Spinal cord (tissue), 10 donors: ENCODE data around the gene TBC1D13. TPM values are rescaled to one million over a fixed set of nuclear protein-coding genes. Genes with fewer than 3 reads are reported as not detected.

Experiments
- DNase-seq, 6 donors: peaks; one replicate each; pipeline versions ENCODE4 v3.0.0 to v3.0.0-alpha.2; 2013 to 2015; ENCODE audit warnings: low spot score in 6 of 6, low read depth in 4 of 6
- H3K27ac ChIP-seq: one replicate; pipeline ENCODE4 v1.5.1; 2013; ENCODE audit warnings: low read depth, low read length, control low read depth
- H3K27me3 ChIP-seq: one replicate; pipeline ENCODE4 v1.6.1; 2013; ENCODE audit warnings: low read length; ENCODE audit not compliant: control insufficient read depth, insufficient read depth
- H3K36me3 ChIP-seq: one replicate; pipeline ENCODE4 v1.6.1; 2013; ENCODE audit warnings: low read length; ENCODE audit not compliant: control insufficient read depth, insufficient read depth
- H3K4me1 ChIP-seq: one replicate; pipeline ENCODE4 v1.6.1; 2013; ENCODE audit warnings: low read length; ENCODE audit not compliant: control insufficient read depth, insufficient read depth
- H3K4me3 ChIP-seq: one replicate; pipeline ENCODE4 v1.5.1; 2013; ENCODE audit warnings: low read depth, low read length, control low read depth
- H3K9me3 ChIP-seq: one replicate; pipeline ENCODE4 v1.6.1; 2013; ENCODE audit warnings: low read length; ENCODE audit not compliant: control insufficient read depth, insufficient read depth
- WGBS: methylation state at CpG from one replicate; pipeline ENCODE4 v1.1.5; 2013; ENCODE audit warnings: missing lambda C conversion rate; ENCODE audit not compliant: insufficient coverage; 5-methylcytosine and 5-hydroxymethylcytosine counted together
- polyA plus RNA-seq, 2 donors: library from polyadenylated mRNA; unstranded; fragments of 120-200 nt; gene quantifications; one replicate each; pipeline ENCODE4 v1.2.1, GENCODE V29; 2013; ENCODE audit not compliant: insufficient read length in 2 of 2
- total RNA-seq, 2 donors: library from RNA; depleted of rRNA in 1 of 2; stranded (reverse); fragments of 120-200 nt in 1 of 2; fragments of >200 nt in 1 of 2; gene quantifications; one replicate each; pipeline versions ENCODE4 v1.2.3 to v1.2.4, GENCODE V29; 2013 to 2014
- donor health status: healthy.

Gene TBC1D13
- total and polyA plus RNA-seq, 4 donors, result 11.4 to 36.0 (median 22.6) TPM

DNA sequence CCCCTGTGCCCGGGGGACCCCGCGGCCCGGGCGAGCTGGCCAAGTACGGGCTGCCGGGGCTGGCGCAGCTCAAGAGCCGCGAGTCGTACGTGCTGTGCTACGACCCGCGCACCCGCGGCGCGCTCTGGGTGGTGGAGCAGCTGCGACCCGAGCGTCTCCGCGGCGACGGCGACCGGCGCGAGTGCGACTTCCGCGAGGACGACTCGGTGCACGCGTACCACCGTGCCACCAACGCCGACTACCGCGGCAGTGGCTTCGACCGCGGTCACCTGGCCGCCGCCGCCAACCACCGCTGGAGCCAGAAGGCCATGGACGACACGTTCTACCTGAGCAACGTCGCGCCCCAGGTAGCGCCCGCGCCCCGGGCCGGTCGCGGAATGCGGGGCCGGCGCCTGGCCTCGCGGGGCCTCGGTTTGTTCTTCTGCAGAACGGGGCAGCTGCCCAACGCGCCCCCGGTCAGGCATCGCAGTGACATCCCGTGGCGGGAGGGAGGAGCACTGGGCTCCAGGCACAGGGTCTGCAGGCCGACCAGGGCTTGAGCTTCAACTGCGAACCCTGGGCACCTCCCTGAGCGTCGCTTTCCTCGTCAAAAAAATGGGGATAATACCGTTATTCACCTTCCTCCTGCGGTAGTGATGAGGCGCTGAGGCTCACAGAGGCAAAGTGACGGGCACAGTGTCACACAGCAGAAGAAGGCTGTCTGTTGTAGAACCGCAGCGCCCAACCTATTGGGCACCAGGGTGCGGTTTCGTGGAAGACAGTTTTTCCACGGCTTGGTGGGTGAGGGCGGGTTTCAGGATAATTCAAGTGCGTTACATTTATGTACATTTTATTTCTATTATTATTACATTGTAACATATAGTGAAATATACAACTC, 32.0 kb downstream of the TBC1D13 start:
- peak in 3 of 6 donors; percentile 19 to 73 (median 70) for DNase-seq
- no peaks in the 10 kb centered on the region for H3K9me3 ChIP-seq
- H3K27ac ChIP-seq, result no peak overlapping the region
- peak overlapping the region; percentile 31 for H3K4me3 ChIP-seq
- WGBS, result 4% methylated on average over 85 of the region's 90 CpGs
- peaks cover 43% of the 10 kb centered on the region for H3K36me3 ChIP-seq
- H3K4me1 ChIP-seq, result peaks cover 26% of the 10 kb centered on the region
- H3K27me3 ChIP-seq, result no peaks in the 10 kb centered on the region

GRCh38 chr9:128819716-128820664, 32.9 kb downstream of the TBC1D13 start:
- H3K9me3 ChIP-seq, result no peaks in the 10 kb centered on the region
- H3K27me3 ChIP-seq, result no peaks in the 10 kb centered on the region
- H3K4me1 ChIP-seq, result peaks cover 26% of the 10 kb centered on the region
- H3K4me3 ChIP-seq, result peak overlapping the region; percentile 31
- no peak overlapping the region for H3K27ac ChIP-seq
- WGBS, result 64% methylated on average over 11 of the region's 18 CpGs
- DNase-seq, result peak in 3 of 6 donors; percentile 19 to 83 (median 45)
- peaks cover 52% of the 10 kb centered on the region for H3K36me3 ChIP-seq

DNA sequence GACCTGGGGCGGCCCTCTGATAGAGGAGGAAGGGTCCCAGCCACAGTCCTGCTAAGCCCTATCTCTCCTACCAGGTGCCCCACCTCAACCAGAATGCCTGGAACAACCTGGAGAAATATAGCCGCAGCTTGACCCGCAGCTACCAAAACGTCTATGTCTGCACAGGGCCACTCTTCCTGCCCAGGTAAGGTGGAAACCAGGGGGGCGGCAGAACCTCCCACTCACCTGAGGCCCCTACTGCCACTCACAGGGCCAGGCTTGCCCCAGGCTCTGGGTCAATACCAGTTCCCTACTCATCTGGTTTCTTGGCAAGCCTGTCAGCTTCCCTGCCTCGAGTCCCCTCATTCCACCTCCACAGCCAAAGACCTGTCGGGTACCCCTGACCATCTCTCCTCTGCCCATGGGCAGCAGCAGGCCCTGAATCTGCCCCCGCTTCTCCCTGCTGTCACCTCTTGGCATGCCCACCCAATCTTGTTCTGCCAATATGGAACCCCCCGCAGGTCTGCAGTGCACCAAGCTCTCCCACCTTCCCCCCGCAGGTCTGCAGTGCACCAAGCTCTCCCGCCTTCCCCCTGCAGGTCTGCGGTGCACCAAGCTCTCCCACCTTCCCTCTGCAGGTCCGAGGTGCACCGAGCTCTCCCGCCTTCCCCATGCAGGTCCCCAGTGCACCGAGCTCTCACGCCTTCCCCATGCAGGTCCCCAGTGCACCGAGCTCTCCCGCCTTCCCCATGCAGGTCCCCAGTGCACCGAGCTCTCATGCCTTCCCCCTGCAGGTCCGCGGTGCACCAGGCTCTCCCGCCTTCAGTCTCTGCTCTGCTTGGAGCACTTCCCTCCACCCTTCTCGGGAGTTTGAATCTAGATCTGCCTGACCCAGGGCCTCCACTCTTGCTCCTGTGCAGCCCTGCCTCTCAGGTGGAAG, 33.9 kb downstream of the TBC1D13 start:
- H3K9me3 ChIP-seq, result no peaks in the 10 kb centered on the region
- peaks cover 26% of the 10 kb centered on the region for H3K4me1 ChIP-seq
- 92% methylated on average over 24 of the region's 24 CpGs for WGBS
- no peaks in the 10 kb centered on the region for H3K27me3 ChIP-seq
- DNase-seq, result no peak
- H3K27ac ChIP-seq, result no peak overlapping the region
- H3K4me3 ChIP-seq, result no peak overlapping the region
- H3K36me3 ChIP-seq, result peaks cover 61% of the 10 kb centered on the region

- 88% methylated on average over 15 of the region's 16 CpGs for WGBS
- DNase-seq, result no peak
- H3K4me1 ChIP-seq, result peaks cover 26% of the 10 kb centered on the region
- H3K27ac ChIP-seq, result no peak overlapping the region
- H3K36me3 ChIP-seq, result peaks cover 70% of the 10 kb centered on the region
- no peaks in the 10 kb centered on the region for H3K27me3 ChIP-seq
- no peaks in the 10 kb centered on the region for H3K9me3 ChIP-seq
- no peak overlapping the region for H3K4me3 ChIP-seq
Observed at GRCh38 chr9:128821584-128822406, 34.7 kb downstream of the TBC1D13 start.

DNA sequence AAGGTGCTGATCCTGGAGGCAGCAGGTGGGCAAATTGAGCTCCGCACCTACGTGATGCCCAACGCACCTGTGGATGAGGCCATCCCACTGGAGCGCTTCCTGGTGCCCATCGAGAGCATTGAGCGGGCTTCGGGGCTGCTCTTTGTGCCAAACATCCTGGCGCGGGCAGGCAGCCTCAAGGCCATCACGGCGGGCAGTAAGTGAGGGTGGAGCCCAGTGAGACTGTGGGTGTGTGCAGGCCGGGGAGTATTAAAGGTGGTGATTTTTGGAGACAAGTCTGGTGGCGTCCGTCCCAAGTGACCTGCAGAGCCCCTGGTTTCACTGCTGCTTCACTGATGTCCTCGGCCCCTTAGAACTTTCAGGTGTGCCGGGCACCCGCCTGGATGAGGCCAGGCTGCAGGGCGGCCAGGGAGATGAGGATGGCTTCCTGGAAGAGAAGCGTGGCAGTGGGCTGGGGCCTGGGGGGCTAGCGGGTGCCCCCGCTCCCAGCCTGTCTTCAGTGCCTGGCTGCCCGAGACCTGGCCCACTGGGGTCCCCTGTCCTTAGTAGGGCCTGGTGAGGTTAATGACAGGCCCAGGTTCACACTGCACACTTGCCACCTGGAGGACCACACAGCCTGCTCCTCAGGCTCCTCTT, 35.5 kb downstream of the TBC1D13 start:
- DNase-seq, result no peak
- no peaks in the 10 kb centered on the region for H3K9me3 ChIP-seq
- no peak overlapping the region for H3K27ac ChIP-seq
- H3K4me1 ChIP-seq, result peaks cover 26% of the 10 kb centered on the region
- H3K27me3 ChIP-seq, result no peaks in the 10 kb centered on the region
- 94% methylated on average over 20 of the region's 22 CpGs for WGBS
- peaks cover 76% of the 10 kb centered on the region for H3K36me3 ChIP-seq
- no peak overlapping the region for H3K4me3 ChIP-seq

- Histone ChIP-seq H3K36me3 (peaks cover 78% of the 10 kb centered on the region), H3K4me1 (peaks cover 22% of the 10 kb centered on the region), H3K27ac (no peak overlapping the region), H3K4me3 (no peak overlapping the region), H3K27me3 (no peaks in the 10 kb centered on the region), H3K9me3 (no peaks in the 10 kb centered on the region)
- 89% methylated on average over 19 of the region's 19 CpGs for WGBS
- DNase-seq, result no peak
Observed at GRCh38 chr9:128823362-128823902, 36.4 kb downstream of the TBC1D13 start.

GRCh38 chr9:128823903-128824406, 36.9 kb downstream of the TBC1D13 start:
- H3K27me3 ChIP-seq, result no peaks in the 10 kb centered on the region
- 84% methylated on average over 10 of the region's 12 CpGs for WGBS
- peaks cover 28% of the 10 kb centered on the region for H3K4me1 ChIP-seq
- no peaks in the 10 kb centered on the region for H3K9me3 ChIP-seq
- DNase-seq, result no peak
- H3K36me3 ChIP-seq, result peaks cover 78% of the 10 kb centered on the region
- H3K4me3 ChIP-seq, result no peak overlapping the region
- H3K27ac ChIP-seq, result no peak overlapping the region

DNA sequence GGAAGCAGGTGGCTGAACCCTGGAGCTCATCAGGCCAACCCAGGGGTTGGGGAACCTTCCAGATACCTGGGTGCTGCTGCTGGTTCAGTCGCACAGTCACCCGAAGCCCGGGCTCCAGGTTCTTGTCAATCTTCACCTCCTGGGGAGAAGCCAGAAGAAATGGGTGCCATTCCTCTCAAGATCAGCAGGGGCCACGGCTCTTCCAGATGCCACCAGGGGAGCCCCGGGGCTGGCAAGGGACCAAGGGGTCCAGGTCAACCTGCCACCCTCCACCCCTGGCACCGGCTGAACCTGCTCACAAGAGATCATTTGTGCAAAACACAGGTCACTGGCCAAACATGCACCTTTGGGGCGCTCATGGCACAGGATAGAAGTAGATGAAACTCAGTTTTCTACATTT, 37.9 kb downstream of the TBC1D13 start:
- Histone ChIP-seq H3K4me3 (no peak overlapping the region), H3K36me3 (peaks cover 76% of the 10 kb centered on the region)
- WGBS, result 92% methylated on average over 5 of the region's 7 CpGs

More for the DNA sequence above, 37.9 kb downstream of the TBC1D13 start:
- Histone ChIP-seq H3K27ac (no peak overlapping the region), H3K4me1 (peaks cover 26% of the 10 kb centered on the region), H3K27me3 (no peaks in the 10 kb centered on the region), H3K9me3 (no peaks in the 10 kb centered on the region)
- no peak for DNase-seq
